VCaP (cell line): ENCODE measurements around the gene APOL2.
A peak's percentile ranks its signal among the peaks of the same experiment; 100 is the strongest.
"Not testable (repeated sequence)": the region's sequence is repeated elsewhere in the genome, so short reads cannot be mapped to it uniquely, and the experiment has no call there.

Experiments
- H3K27ac ChIP-seq: fragments of 450-650 bp; 2 replicates; pipeline ENCODE4 v1.5.1; 2017
- CTCF ChIP-seq: fragments of 450-650 bp; conservative IDR thresholded peaks from 2 replicates; pipeline ENCODE4 v1.5.1; 2017; ENCODE audit warnings: mild to moderate bottlenecking, moderate library complexity

The APOL2 gene

GRCh38 chr22:36284171-36284571 is 44.8 kb upstream of the APOL2 start:
- no peak overlapping the region for H3K27ac ChIP-seq
- TF ChIP-seq CTCF = no peak

GRCh38 chr22:36282328-36282831 is 43.1 kb upstream of the APOL2 start:
- H3K27ac ChIP-seq = no peak overlapping the region
- TF ChIP-seq CTCF = no peak

- no peak for TF ChIP-seq CTCF
- H3K27ac ChIP-seq = no peak overlapping the region
Observed at GRCh38 chr22:36281781-36282327, 42.5 kb upstream of the APOL2 start.

- no peak for TF ChIP-seq CTCF
- no peak overlapping the region for H3K27ac ChIP-seq
Observed at GRCh38 chr22:36280379-36280778, 41.1 kb upstream of the APOL2 start.

GRCh38 chr22:36279219-36279666 is 39.9 kb upstream of the APOL2 start:
- no peak overlapping the region for H3K27ac ChIP-seq
- TF ChIP-seq CTCF = no peak

GRCh38 chr22:36277482-36278291 is 38.4 kb upstream of the APOL2 start:
- H3K27ac ChIP-seq = no peak overlapping the region
- peak; percentile 88 for TF ChIP-seq CTCF

GRCh38 chr22:36274531-36274930 is 35.2 kb upstream of the APOL2 start:
- no peak for TF ChIP-seq CTCF
- no peak overlapping the region for H3K27ac ChIP-seq

- H3K27ac ChIP-seq = not testable (repeated sequence)
Observed at GRCh38 chr22:36271951-36272350, 32.6 kb upstream of the APOL2 start.

GRCh38 chr22:36271231-36271630 is 31.9 kb upstream of the APOL2 start:
- not testable (repeated sequence) for H3K27ac ChIP-seq
